Tibial nerve (tissue), 4 donors: Measurements from ENCODE around the gene INPP5E. TPM values are rescaled to one million over a fixed set of nuclear protein-coding genes. Genes with fewer than 3 reads are reported as not detected.
A peak's percentile ranks its signal among the peaks of the same experiment; 100 is the strongest.

Experiments
- DNase-seq, 2 donors: peaks; one replicate each; pipeline ENCODE4 v3.0.0-alpha.2; 2019; ENCODE audit warnings: low spot score in 2 of 2
- H3K27ac ChIP-seq, 4 donors: fragments of 200-600 bp; sonication (generic) in 3 of 4; one replicate each; pipeline ENCODE4 v1.5.1; 2017 to 2019; ENCODE audit warnings: mild to moderate bottlenecking in 1 of 4
- H3K27me3 ChIP-seq, 2 donors: fragments of 200-600 bp; sonication (generic) in 1 of 2; one replicate each; pipeline versions ENCODE4 v1.5.1 to v1.6.0; 2017 to 2019
- H3K36me3 ChIP-seq, 3 donors: fragments of 200-600 bp; sonication (generic); one replicate each; pipeline ENCODE4 v1.5.1; 2018 to 2019
- H3K4me1 ChIP-seq, 4 donors: fragments of 200-600 bp; sonication (generic) in 3 of 4; one replicate each; pipeline ENCODE4 v1.5.1; 2017 to 2019
- H3K4me3 ChIP-seq, 4 donors: fragments of 200-600 bp; sonication (generic) in 3 of 4; one replicate each; pipeline ENCODE4 v1.5.1; 2017 to 2019; ENCODE audit warnings: mild to moderate bottlenecking in 1 of 4, moderate library complexity in 1 of 4
- H3K9me3 ChIP-seq, 4 donors: fragments of 200-600 bp; sonication (generic) in 3 of 4; one replicate each; pipeline ENCODE4 v1.5.1; 2017 to 2019
- CTCF ChIP-seq, 5 experiments: fragments of 200-600 bp in 3 of 5; fragments of 450-650 bp in 2 of 5; sonication (generic) in 3 of 5; IDR thresholded peaks; one replicate each; pipeline ENCODE4 v1.5.1; 2016 to 2019; ENCODE audit warnings: antibody characterized with exemption in 5 of 5, mild to moderate bottlenecking in 3 of 5, moderate library complexity in 2 of 5
- EP300 ChIP-seq, 2 donors: sonication (generic); formaldehyde crosslinking; IDR thresholded peaks; one replicate each; pipeline ENCODE4 v1.6.1; 2017; ENCODE audit warnings: antibody characterized with exemption in 2 of 2, mild to moderate bottlenecking in 1 of 2
- POLR2A ChIP-seq, 2 donors: fragments of 450-650 bp; IDR thresholded peaks; one replicate each; pipeline ENCODE4 v1.6.1; 2017; ENCODE audit warnings: antibody characterized with exemption in 2 of 2, mild to moderate bottlenecking in 2 of 2, moderate library complexity in 2 of 2
- WGBS, 2 donors: methylation state at CpG; one replicate each; pipeline ENCODE4 v1.1.5; 2018; 5-methylcytosine and 5-hydroxymethylcytosine counted together
- total RNA-seq, 4 donors: library from RNA; depleted of rRNA; stranded (reverse); fragments of >200 nt; gene quantifications; one replicate each; pipeline ENCODE4 v1.1.0, GENCODE V29; 2016

Gene INPP5E
- total RNA-seq, 4 donors from 2014 or later = 15.1 to 23.1 (median 18.6) TPM

- Histone ChIP-seq H3K9me3 (no peaks in the 10 kb centered on the region), H3K4me3 (peak within 1 kb of the TSS; percentile 56 to 93 (median 82)), H3K27ac (peak within 1 kb of the TSS; percentile 45 to 80 (median 68)), H3K27me3 (no peaks in the 10 kb centered on the region), H3K36me3 (peaks cover 0 to 58% (median 2%) of the 10 kb centered on the region in 3 donors), H3K4me1 (peaks cover 0 to 27% (median 23%) of the 10 kb centered on the region in 4 donors)
- peak; percentile 66 to 70 for DNase-seq
- peak; percentile 98 to 99 (median 98) for TF ChIP-seq CTCF (IDR thresholded peaks at IDR 0.05)
- TF ChIP-seq EP300 (IDR thresholded peaks at IDR 0.05) = peak; percentile 19 to 51
- peak in 1 of 2 donors; percentile 27 for TF ChIP-seq POLR2A (IDR thresholded peaks at IDR 0.05)
- 1 to 10% methylated on average over 16 to 49 of the region's 71 CpGs for WGBS, 2 donors
Measured at GRCh38 chr9:136400038-136400834, 39.4 kb downstream of the INPP5E start, which contains the start of gene SNAPC4. TSS of gene SNAPC4 (minus strand) at chr9:136400170. CDS start at chr9:136398428, 1,742 bp downstream.

- WGBS, 2 donors = 1 to 4% methylated on average over 21 to 62 of the region's 67 CpGs
- peak overlapping the region in 3 of 4 donors; percentile 8 to 80 (median 76) for H3K27ac ChIP-seq
- TF ChIP-seq CTCF (IDR thresholded peaks at IDR 0.05) (no peak), POLR2A (IDR thresholded peaks at IDR 0.05) (no peak), EP300 (IDR thresholded peaks at IDR 0.05) (no peak)
- H3K4me1 ChIP-seq = peaks cover 0 to 27% (median 20%) of the 10 kb centered on the region in 4 donors
- H3K4me3 ChIP-seq = peak overlapping the region; percentile 56 to 93 (median 82)
- H3K9me3 ChIP-seq = no peaks in the 10 kb centered on the region
- DNase-seq = no peak
- H3K27me3 ChIP-seq = no peaks in the 10 kb centered on the region
- peaks cover 0 to 58% (median 11%) of the 10 kb centered on the region in 3 donors for H3K36me3 ChIP-seq
Measured at GRCh38 chr9:136399176-136400037, 40.2 kb downstream of the INPP5E start.

- H3K4me3 ChIP-seq = no peak overlapping the region
- 90 to 97% methylated on average over 12 of the region's 12 CpGs for WGBS, 2 donors
- no peak for DNase-seq
- TF ChIP-seq CTCF (IDR thresholded peaks at IDR 0.05) (no peak), EP300 (IDR thresholded peaks at IDR 0.05) (no peak), POLR2A (IDR thresholded peaks at IDR 0.05) (no peak)
- peaks cover 0 to 58% (median 13%) of the 10 kb centered on the region in 3 donors for H3K36me3 ChIP-seq
- peak overlapping the region in 1 of 4 donors; percentile 80 for H3K27ac ChIP-seq
- no peaks in the 10 kb centered on the region for H3K27me3 ChIP-seq
- no peaks in the 10 kb centered on the region for H3K9me3 ChIP-seq
- H3K4me1 ChIP-seq = peaks cover 0 to 30% (median 18%) of the 10 kb centered on the region in 4 donors
Measured at GRCh38 chr9:136398286-136398685, 41.4 kb downstream of the INPP5E start.

- H3K27me3 ChIP-seq = no peaks in the 10 kb centered on the region
- H3K9me3 ChIP-seq = no peaks in the 10 kb centered on the region
- peaks cover 0 to 63% (median 13%) of the 10 kb centered on the region in 3 donors for H3K36me3 ChIP-seq
- TF ChIP-seq CTCF (IDR thresholded peaks at IDR 0.05) = no peak
- H3K4me1 ChIP-seq = peaks cover 0 to 36% (median 18%) of the 10 kb centered on the region in 4 donors
- H3K4me3 ChIP-seq = no peak overlapping the region
- DNase-seq = no peak
- H3K27ac ChIP-seq = no peak overlapping the region
- WGBS, 2 donors = 71 to 85% methylated on average over 6 of the region's 6 CpGs
Measured at GRCh38 chr9:136397643-136398042, 42.0 kb downstream of the INPP5E start.
